ENCODE results near the gene ERC2. TPM values are rescaled to one million over a fixed set of nuclear protein-coding genes. Genes with fewer than 3 reads are reported as not detected.

The ERC2 gene
- total and polyA plus RNA-seq, 2 donors (not counting 3 experiments of a cell fraction or from before 2014, with no cell fraction given): 5.6 to 15.5 TPM

DNA sequence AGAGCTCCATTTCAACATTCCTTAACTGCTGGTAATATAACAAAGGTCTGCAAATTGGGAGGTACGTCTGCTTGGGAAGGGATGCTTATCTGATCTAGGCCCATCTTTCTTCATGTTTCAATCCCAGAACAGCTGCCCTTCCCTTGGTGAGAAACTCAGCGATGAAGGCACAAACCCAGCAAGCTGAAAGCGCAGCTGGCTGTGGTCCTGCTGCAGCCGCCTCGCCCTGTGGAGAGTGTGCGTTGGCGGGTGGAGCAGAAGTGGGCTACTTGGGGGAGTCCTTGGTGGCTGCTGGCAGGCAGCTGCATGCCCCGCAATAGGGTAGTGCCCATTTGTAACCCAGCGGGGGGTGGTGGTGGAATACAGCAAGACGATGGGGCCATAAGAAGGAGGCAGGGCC is 820.6 kb downstream of the ERC2 start:
- intact Hi-C loops (cut with micrococcal nuclease) (no loop called here), dilution Hi-C loops (cut with MboI; ENCODE audit: extremely low pct_ligation_motif_present, low sequenced_read_pairs) (no loop called here)
- Histone ChIP-seq H3K27ac (ENCODE audit: insufficient read depth, low read depth, low read length) (no peak overlapping the region), H3K9ac (replicated peaks; ENCODE audit: extremely low read depth, insufficient read depth, low read length) (no peak overlapping the region), H3K4me1 (ENCODE audit: control insufficient read depth, extremely low read depth, insufficient read depth, low read length) (no peaks in the 10 kb centered on the region), H3K4me3 (replicated peaks in 1 of 3; ENCODE audit: insufficient read depth in 1 of 3, low read depth in 1 of 3, low read length in 3 of 3) (no peak overlapping the region), H3K9me3 (replicated peaks; ENCODE audit: control insufficient read depth, insufficient read depth, low read length) (no peaks in the 10 kb centered on the region), H3K4me2 (ENCODE audit: insufficient read depth, low read length) (no peak overlapping the region), H3K36me3 (ENCODE audit: control insufficient read depth in 2 of 2, extremely low read depth in 1 of 2, insufficient read depth in 2 of 2, low read length in 2 of 2) (no peaks in the 10 kb centered on the region), H3K27me3 (ENCODE audit: control insufficient read depth in 2 of 2, insufficient read depth in 2 of 2, low read length in 2 of 2) (no peaks in the 10 kb centered on the region), H3K9me1 (replicated peaks; ENCODE audit: control insufficient read depth, extremely low read depth, insufficient read depth, low read length) (no peaks in the 10 kb centered on the region), H3K79me2 (ENCODE audit: control insufficient read depth, insufficient read depth, low read length) (no peaks in the 10 kb centered on the region), H4K20me1 (replicated peaks; ENCODE audit: control insufficient read depth, extremely low read depth, insufficient read depth, low read length) (no peaks in the 10 kb centered on the region), H2AFZ (ENCODE audit: low read depth, low read length) (no peak overlapping the region)
- no TSS peak for BruUV-seq (replicated peaks)
- ChIA-PET CTCF (no interaction called here), POLR2A (no interaction called here)
- TF ChIP-seq, protein P1, sequence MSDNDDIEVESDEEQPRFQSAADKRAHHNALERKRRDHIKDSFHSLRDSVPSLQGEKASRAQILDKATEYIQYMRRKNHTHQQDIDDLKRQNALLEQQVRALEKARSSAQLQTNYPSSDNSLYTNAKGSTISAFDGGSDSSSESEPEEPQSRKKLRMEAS (IDR thresholded peaks at IDR 0.05; ENCODE audit: insufficient read depth, insufficient read length): no peak
- TF ChIP-seq POLR2A (IDR thresholded peaks at IDR 0.05; ENCODE audit: low read depth, low read length) (no peak), GATA2 (IDR thresholded peaks at IDR 0.05; ENCODE audit: insufficient read depth, insufficient read length, low read depth, low read length) (no peak), EZH2 (IDR thresholded peaks at IDR 0.05; ENCODE audit: borderline replicate concordance, low read depth, low read length, severe bottlenecking) (no peak), JUN (IDR thresholded peaks at IDR 0.05; ENCODE audit: borderline replicate concordance, insufficient read depth, insufficient read length, low read depth) (no peak), MYC (IDR thresholded peaks at IDR 0.05; ENCODE audit: low read depth, low read length) (no peak), POLR2AphosphoS5 (IDR thresholded peaks at IDR 0.05; ENCODE audit: insufficient read depth, low read depth, low read length) (no peak), FOS (IDR thresholded peaks at IDR 0.05; ENCODE audit: borderline replicate concordance, insufficient read depth, low read length) (no peak)
- TF ChIP-seq, protein P2, sequence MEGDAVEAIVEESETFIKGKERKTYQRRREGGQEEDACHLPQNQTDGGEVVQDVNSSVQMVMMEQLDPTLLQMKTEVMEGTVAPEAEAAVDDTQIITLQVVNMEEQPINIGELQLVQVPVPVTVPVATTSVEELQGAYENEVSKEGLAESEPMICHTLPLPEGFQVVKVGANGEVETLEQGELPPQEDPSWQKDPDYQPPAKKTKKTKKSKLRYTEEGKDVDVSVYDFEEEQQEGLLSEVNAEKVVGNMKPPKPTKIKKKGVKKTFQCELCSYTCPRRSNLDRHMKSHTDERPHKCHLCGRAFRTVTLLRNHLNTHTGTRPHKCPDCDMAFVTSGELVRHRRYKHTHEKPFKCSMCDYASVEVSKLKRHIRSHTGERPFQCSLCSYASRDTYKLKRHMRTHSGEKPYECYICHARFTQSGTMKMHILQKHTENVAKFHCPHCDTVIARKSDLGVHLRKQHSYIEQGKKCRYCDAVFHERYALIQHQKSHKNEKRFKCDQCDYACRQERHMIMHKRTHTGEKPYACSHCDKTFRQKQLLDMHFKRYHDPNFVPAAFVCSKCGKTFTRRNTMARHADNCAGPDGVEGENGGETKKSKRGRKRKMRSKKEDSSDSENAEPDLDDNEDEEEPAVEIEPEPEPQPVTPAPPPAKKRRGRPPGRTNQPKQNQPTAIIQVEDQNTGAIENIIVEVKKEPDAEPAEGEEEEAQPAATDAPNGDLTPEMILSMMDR (IDR thresholded peaks at IDR 0.05; ENCODE audit: extremely low read depth in 1 of 2, insufficient read depth in 1 of 2, low read depth in 1 of 2, low read length in 2 of 2): no peak
- FAIRE-seq: no peak
- DNase-seq (ENCODE audit: low read depth, low spot score): no peak
